ENCODE results near the gene DRAM1.

- TF ChIP-seq CTCF (IDR thresholded peaks at IDR 0.05; ENCODE audit: insufficient read depth, low read length) (no peak), REST (IDR thresholded peaks at IDR 0.05; ENCODE audit: insufficient replicate concordance, low read depth) (no peak), GABPA (IDR thresholded peaks at IDR 0.05; ENCODE audit: low read depth) (no peak)
Observed at GRCh38 chr12:101923045-101923718, 45.8 kb downstream of the DRAM1 start.

Data from HL-60 (cell line).